ENCODE results near the gene SINHCAF.
A peak's percentile ranks its signal among the peaks of the same experiment; 100 is the strongest.
"Not testable (repeated sequence)": the region's sequence is repeated elsewhere in the genome, so short reads cannot be mapped to it uniquely, and the experiment has no call there.

The SINHCAF gene

GRCh38 chr12:31259136-31259886 is 66.6 kb downstream of the SINHCAF start:
- no peak for DNase-seq

GRCh38 chr12:31257784-31258183 is 68.2 kb downstream of the SINHCAF start:
- DNase-seq = no peak

- DNase-seq = not testable (repeated sequence)
Measured at GRCh38 chr12:31251707-31252611, 74.0 kb downstream of the SINHCAF start.

- DNase-seq = no peak
Measured at GRCh38 chr12:31250179-31250578, 75.8 kb downstream of the SINHCAF start.

GRCh38 chr12:31249356-31249755 is 76.6 kb downstream of the SINHCAF start:
- no peak for DNase-seq

- DNase-seq = no peak
Measured at GRCh38 chr12:31248815-31249214, 77.1 kb downstream of the SINHCAF start.

GRCh38 chr12:31248337-31248736 is 77.6 kb downstream of the SINHCAF start:
- DNase-seq = no peak

GRCh38 chr12:31246470-31246850 is 79.5 kb downstream of the SINHCAF start:
- no peak for DNase-seq

GRCh38 chr12:31245822-31246469 is 80.0 kb downstream of the SINHCAF start:
- DNase-seq = no peak

- not testable (repeated sequence) for DNase-seq
Measured at GRCh38 chr12:31242418-31242817, 83.5 kb downstream of the SINHCAF start.

- peak; percentile 35 for DNase-seq
Measured at GRCh38 chr12:31238764-31239387, 87.1 kb downstream of the SINHCAF start.

- not testable (repeated sequence) for DNase-seq
Measured at GRCh38 chr12:31238333-31238732, 87.6 kb downstream of the SINHCAF start.

GRCh38 chr12:31236998-31237637 is 88.8 kb downstream of the SINHCAF start:
- DNase-seq = no peak

- DNase-seq = no peak
Measured at GRCh38 chr12:31235868-31236395, 90.0 kb downstream of the SINHCAF start.

GRCh38 chr12:31234955-31235867 is 90.7 kb downstream of the SINHCAF start:
- DNase-seq = no peak

GRCh38 chr12:31234053-31234840 is 91.7 kb downstream of the SINHCAF start:
- DNase-seq = no peak

- no peak for DNase-seq
Measured at GRCh38 chr12:31233061-31233730, 92.8 kb downstream of the SINHCAF start.

GRCh38 chr12:31232361-31232965 is 93.5 kb downstream of the SINHCAF start:
- no peak for DNase-seq
